HK-2 (cell line): ENCODE data around the gene MAST3.

ENCODE experiments used
- DNase-seq: peaks from one replicate; pipeline ENCODE4 v3.0.0-alpha.2; 2018; ENCODE audit not compliant: unreplicated experiment

Gene MAST3

GRCh38 chr19:18097217-18097992 lies at the start of gene MAST3:
MAST3 (plus strand) TSS chr19:18097778; CDS start chr19:18097793, 15 bp downstream.
- peak; percentile 85 for DNase-seq

GRCh38 chr19:18049385-18049784 lies 48.2 kb upstream of the MAST3 start:
- DNase-seq: no peak

GRCh38 chr19:18051887-18052286 lies 45.7 kb upstream of the MAST3 start:
- no peak for DNase-seq

GRCh38 chr19:18053576-18054219 lies 43.9 kb upstream of the MAST3 start:
- DNase-seq: no peak

GRCh38 chr19:18055967-18056366 lies 41.6 kb upstream of the MAST3 start:
- DNase-seq: no peak

- DNase-seq: no peak
These were observed 40.0 kb upstream of the MAST3 start for GRCh38 chr19:18057557-18057956.

GRCh38 chr19:18058208-18059009 lies 39.2 kb upstream of the MAST3 start:
- DNase-seq: peak; percentile 76

- no peak for DNase-seq
These were observed 38.3 kb upstream of the MAST3 start for GRCh38 chr19:18059297-18059696.

GRCh38 chr19:18059902-18060301 lies 37.7 kb upstream of the MAST3 start:
- no peak for DNase-seq

- no peak for DNase-seq
These were observed 37.1 kb upstream of the MAST3 start for GRCh38 chr19:18060472-18060871.

- no peak for DNase-seq
These were observed 35.5 kb upstream of the MAST3 start for GRCh38 chr19:18062028-18062427.

- no peak for DNase-seq
These were observed 34.1 kb upstream of the MAST3 start for GRCh38 chr19:18063463-18063862.

GRCh38 chr19:18065173-18065495 lies 32.4 kb upstream of the MAST3 start:
- no peak for DNase-seq

- DNase-seq: no peak
These were observed 29.2 kb upstream of the MAST3 start for GRCh38 chr19:18068395-18068794.

- DNase-seq: no peak
These were observed 28.2 kb upstream of the MAST3 start for GRCh38 chr19:18069383-18069782.

- no peak for DNase-seq
These were observed 27.4 kb upstream of the MAST3 start for GRCh38 chr19:18070181-18070580.

GRCh38 chr19:18072335-18072734 lies 25.2 kb upstream of the MAST3 start:
- DNase-seq: no peak

- DNase-seq: no peak
These were observed 24.4 kb upstream of the MAST3 start for GRCh38 chr19:18073197-18073596.

GRCh38 chr19:18074192-18074591 lies 23.4 kb upstream of the MAST3 start:
- DNase-seq: no peak

GRCh38 chr19:18083929-18084684 lies 13.5 kb upstream of the MAST3 start:
- no peak for DNase-seq

GRCh38 chr19:18085702-18086457 lies 11.7 kb upstream of the MAST3 start:
- no peak for DNase-seq
